BLaER1 (cell line): ENCODE data around the gene CCDC127.
"Not testable (repeated sequence)": the region's sequence is repeated elsewhere in the genome, so short reads cannot be mapped to it uniquely, and the experiment has no call there.

Source experiments
- H3K27ac ChIP-seq: shearing (Covaris generic); formaldehyde crosslinking; 2 replicates; pipeline ENCODE4 v1.8.1; 2022
- H3K27me3 ChIP-seq: shearing (Covaris generic); formaldehyde crosslinking; 2 replicates; pipeline ENCODE4 v1.8.1; 2022
- H3K36me3 ChIP-seq: shearing (Covaris generic); formaldehyde crosslinking; 2 replicates; pipeline ENCODE4 v1.8.1; 2022
- H3K4me1 ChIP-seq: shearing (Covaris generic); formaldehyde crosslinking; 2 replicates; pipeline ENCODE4 v1.8.1; 2022
- H3K4me2 ChIP-seq: shearing (Covaris generic); formaldehyde crosslinking; 2 replicates; pipeline ENCODE4 v1.8.1; 2022
- H3K4me3 ChIP-seq: shearing (Covaris generic); formaldehyde crosslinking; 2 replicates; pipeline ENCODE4 v1.8.1; 2022
- H3K9ac ChIP-seq: shearing (Covaris generic); formaldehyde crosslinking; 2 replicates; pipeline ENCODE4 v1.8.1; 2022
- H3K9me3 ChIP-seq: shearing (Covaris generic); formaldehyde crosslinking; 2 replicates; pipeline ENCODE4 v1.8.1; 2022
- H4K20me1 ChIP-seq: shearing (Covaris generic); formaldehyde crosslinking; 2 replicates; pipeline ENCODE4 v1.8.1; 2022
- Cebpa-rat ChIP-seq: shearing (Covaris generic); IDR thresholded peaks from 2 replicates; pipeline ENCODE4 v1.8.1; 2022

The CCDC127 gene

GRCh38 chr5:203246-203930 is 14.6 kb downstream of the CCDC127 start:
- peaks cover 4% of the 10 kb centered on the region; the same call in 1 of the 2 replicates for H3K9me3 ChIP-seq
- no peak for TF ChIP-seq Cebpa-rat
- H3K4me1 ChIP-seq: peaks cover 67% of the 10 kb centered on the region
- H3K4me2 ChIP-seq: no peak overlapping the region
- peaks cover 59% of the 10 kb centered on the region for H3K36me3 ChIP-seq
- no peak overlapping the region for H3K4me3 ChIP-seq
- peaks cover 65% of the 10 kb centered on the region; the same call in 1 of the 2 replicates for H4K20me1 ChIP-seq
- H3K27me3 ChIP-seq: no peaks in the 10 kb centered on the region; the same call in 1 of the 2 replicates
- no peak overlapping the region for H3K9ac ChIP-seq
- no peak overlapping the region for H3K27ac ChIP-seq

- Histone ChIP-seq H3K36me3 (peaks cover 61% of the 10 kb centered on the region), H4K20me1 (peaks cover 57% of the 10 kb centered on the region; the same call in 1 of the 2 replicates), H3K4me2 (peak overlapping the region; percentile 77), H3K27me3 (no peaks in the 10 kb centered on the region; the same call in 1 of the 2 replicates), H3K4me1 (peaks cover 55% of the 10 kb centered on the region), H3K27ac (peak overlapping the region; percentile 49; the same call in 1 of the 2 replicates), H3K9ac (no peak overlapping the region), H3K9me3 (no peaks in the 10 kb centered on the region), H3K4me3 (no peak overlapping the region)
- TF ChIP-seq Cebpa-rat: no peak
These were observed 16.3 kb downstream of the CCDC127 start for GRCh38 chr5:201672-202071.

- peak overlapping the region; percentile 77 for H3K4me2 ChIP-seq
These were observed 17.0 kb downstream of the CCDC127 start for GRCh38 chr5:200985-201384.

GRCh38 chr5:199950-200645 is 17.9 kb downstream of the CCDC127 start:
- H3K27me3 ChIP-seq: no peaks in the 10 kb centered on the region; the same call in 1 of the 2 replicates
- no peaks in the 10 kb centered on the region for H3K9me3 ChIP-seq
- no peak overlapping the region for H3K4me3 ChIP-seq
- H3K4me2 ChIP-seq: peak overlapping the region; percentile 77
- H4K20me1 ChIP-seq: peaks cover 59% of the 10 kb centered on the region
- H3K27ac ChIP-seq: peak overlapping the region; percentile 63
- H3K4me1 ChIP-seq: peaks cover 59% of the 10 kb centered on the region
- no peak for TF ChIP-seq Cebpa-rat
- H3K36me3 ChIP-seq: peaks cover 58% of the 10 kb centered on the region
- peak overlapping the region; percentile 42; the same call in 1 of the 2 replicates for H3K9ac ChIP-seq

More at GRCh38 chr5:200985-201384, 17.0 kb downstream of the CCDC127 start:
- Histone ChIP-seq H3K4me1 (peaks cover 51% of the 10 kb centered on the region), H4K20me1 (peaks cover 54% of the 10 kb centered on the region), H3K9ac (peak overlapping the region; percentile 42; the same call in 1 of the 2 replicates), H3K4me3 (no peak overlapping the region), H3K9me3 (no peaks in the 10 kb centered on the region), H3K36me3 (peaks cover 58% of the 10 kb centered on the region), H3K27ac (peak overlapping the region; percentile 63), H3K27me3 (no peaks in the 10 kb centered on the region; the same call in 1 of the 2 replicates)
- no peak for TF ChIP-seq Cebpa-rat

- Histone ChIP-seq H3K9me3 (no peaks in the 10 kb centered on the region), H3K4me1 (peaks cover 67% of the 10 kb centered on the region), H4K20me1 (peaks cover 64% of the 10 kb centered on the region), H3K4me2 (peak overlapping the region; percentile 77), H3K27ac (peak overlapping the region; percentile 63), H3K4me3 (no peak overlapping the region), H3K9ac (no peak overlapping the region), H3K27me3 (no peaks in the 10 kb centered on the region; the same call in 1 of the 2 replicates), H3K36me3 (peaks cover 58% of the 10 kb centered on the region)
- no peak for TF ChIP-seq Cebpa-rat
These were observed 18.6 kb downstream of the CCDC127 start for GRCh38 chr5:199197-199949.

GRCh38 chr5:198516-199196 is 19.3 kb downstream of the CCDC127 start:
- no peak for TF ChIP-seq Cebpa-rat
- Histone ChIP-seq H4K20me1 (peaks cover 71% of the 10 kb centered on the region), H3K36me3 (peaks cover 58% of the 10 kb centered on the region), H3K4me3 (no peak overlapping the region), H3K4me2 (peak overlapping the region; percentile 77), H3K27ac (peak overlapping the region; percentile 63), H3K9me3 (no peaks in the 10 kb centered on the region), H3K4me1 (peaks cover 74% of the 10 kb centered on the region), H3K9ac (no peak overlapping the region), H3K27me3 (no peaks in the 10 kb centered on the region; the same call in 1 of the 2 replicates)

- no peak overlapping the region for H3K27ac ChIP-seq
- H3K4me2 ChIP-seq: peak overlapping the region; percentile 77; the same call in 1 of the 2 replicates
- no peaks in the 10 kb centered on the region for H3K27me3 ChIP-seq
- H3K9ac ChIP-seq: no peak overlapping the region
- peaks cover 51% of the 10 kb centered on the region for H3K36me3 ChIP-seq
- H4K20me1 ChIP-seq: peaks cover 74% of the 10 kb centered on the region
- H3K4me3 ChIP-seq: no peak overlapping the region
- H3K4me1 ChIP-seq: peaks cover 77% of the 10 kb centered on the region
- no peaks in the 10 kb centered on the region for H3K9me3 ChIP-seq
- no peak for TF ChIP-seq Cebpa-rat
These were observed 20.0 kb downstream of the CCDC127 start for GRCh38 chr5:197892-198489.

GRCh38 chr5:197031-197430 is 20.9 kb downstream of the CCDC127 start:
- peaks cover 74% of the 10 kb centered on the region for H4K20me1 ChIP-seq
- peaks cover 79% of the 10 kb centered on the region for H3K4me1 ChIP-seq

GRCh38 chr5:196350-196749 is 21.6 kb downstream of the CCDC127 start:
- Histone ChIP-seq H3K9me3 (no peaks in the 10 kb centered on the region), H3K27me3 (no peaks in the 10 kb centered on the region), H3K36me3 (peaks cover 48% of the 10 kb centered on the region), H4K20me1 (peaks cover 68% of the 10 kb centered on the region), H3K4me2 (peak overlapping the region; percentile 99), H3K9ac (no peak overlapping the region), H3K4me3 (no peak overlapping the region), H3K27ac (0 out of 2 replicates have a peak overlapping the region, but pooled peaks have one; percentile 100), H3K4me1 (peaks cover 79% of the 10 kb centered on the region)
- TF ChIP-seq Cebpa-rat: no peak

More at GRCh38 chr5:197031-197430, 20.9 kb downstream of the CCDC127 start:
- not testable (repeated sequence) for H3K9ac ChIP-seq, H3K27ac ChIP-seq, H3K4me2 ChIP-seq, H3K4me3 ChIP-seq, H3K27me3 ChIP-seq, H3K9me3 ChIP-seq
- H3K36me3 ChIP-seq: peaks cover 48% of the 10 kb centered on the region
